Liver (tissue), 9 donors: ENCODE results near the gene CCDC40. TPM values are rescaled to one million over a fixed set of nuclear protein-coding genes. Genes with fewer than 3 reads are reported as not detected.

ENCODE experiments used
- DNase-seq: peaks from one replicate; pipeline ENCODE4 v3.0.0-alpha.2; 2017; ENCODE audit warnings: low spot score
- H3K27ac ChIP-seq, 2 donors: one replicate each; pipeline ENCODE4 v1.7.0; 2013; ENCODE audit warnings: inconsistent platforms in 2 of 2, low read length in 2 of 2, control low read depth in 1 of 2, low read depth in 1 of 2, mild to moderate bottlenecking in 1 of 2
- H3K27me3 ChIP-seq, 4 donors: one replicate each; pipeline versions ENCODE4 v1.6.1 to v1.7.0; 2013; ENCODE audit warnings: low read length in 3 of 4, inconsistent platforms in 1 of 4, mild to moderate bottlenecking in 1 of 4, moderate library complexity in 1 of 4; ENCODE audit not compliant: control insufficient read depth in 4 of 4, insufficient read depth in 4 of 4
- H3K36me3 ChIP-seq, 4 donors: one replicate each; pipeline versions ENCODE4 v1.6.1 to v1.7.0; 2013; ENCODE audit warnings: low read length in 3 of 4, mild to moderate bottlenecking in 3 of 4, low read depth in 1 of 4, moderate library complexity in 1 of 4; ENCODE audit not compliant: control insufficient read depth in 4 of 4, insufficient read depth in 3 of 4
- H3K4me1 ChIP-seq, 4 donors: one replicate each; pipeline versions ENCODE4 v1.6.1 to v1.7.0; 2013; ENCODE audit warnings: low read length in 3 of 4, mild to moderate bottlenecking in 3 of 4, moderate library complexity in 1 of 4; ENCODE audit not compliant: control insufficient read depth in 4 of 4, insufficient read depth in 4 of 4
- H3K4me3 ChIP-seq, 3 donors: one replicate each; pipeline versions ENCODE4 v1.6.1 to v1.7.0; 2013; ENCODE audit warnings: low read length in 3 of 3, control low read depth in 1 of 3, low read depth in 1 of 3, mild to moderate bottlenecking in 1 of 3
- H3K9ac ChIP-seq, 2 donors: one replicate each; pipeline ENCODE4 v1.7.0; 2013; ENCODE audit warnings: low read length in 2 of 2, mild to moderate bottlenecking in 2 of 2, moderate library complexity in 2 of 2, control low read depth in 1 of 2, low read depth in 1 of 2
- H3K9me3 ChIP-seq, 4 donors: one replicate each; pipeline versions ENCODE4 v1.6.1 to v1.7.0; 2013; ENCODE audit warnings: low read length in 3 of 4; ENCODE audit not compliant: control insufficient read depth in 4 of 4
- ATF3 ChIP-seq: IDR thresholded peaks from 2 replicates; pipeline ENCODE4 v1.6.1; 2016; ENCODE audit warnings: antibody characterized with exemption
- CTCF ChIP-seq: fragments of 150-350 bp; IDR thresholded peaks from 2 replicates; pipeline ENCODE4 v1.5.1; 2017; ENCODE audit warnings: improper control_type of control experiment, low read depth, low read length; ENCODE audit not compliant: missing input control
- EGR1 ChIP-seq, 2 donors: IDR thresholded peaks; 2 replicates each; pipeline ENCODE4 v1.6.1; 2016 to 2018; ENCODE audit warnings: antibody characterized with exemption in 2 of 2, low read depth in 2 of 2
- FOXA1 ChIP-seq: IDR thresholded peaks from 2 replicates; pipeline ENCODE4 v1.6.1; 2016; ENCODE audit warnings: antibody characterized with exemption
- GABPA ChIP-seq, 2 donors: IDR thresholded peaks in 1 of 2; conservative IDR thresholded peaks in 1 of 2; 2 replicates each; pipeline ENCODE4 v1.6.1; 2016; ENCODE audit warnings: antibody characterized with exemption in 2 of 2, mild to moderate bottlenecking in 1 of 2, moderate library complexity in 1 of 2
- HNF4A ChIP-seq, 2 donors: conservative IDR thresholded peaks; 2 replicates each; pipeline ENCODE4 v1.6.1; 2016; ENCODE audit warnings: antibody characterized with exemption in 2 of 2, mild to moderate bottlenecking in 2 of 2
- HNF4G ChIP-seq: IDR thresholded peaks from 2 replicates; pipeline ENCODE4 v1.6.1; 2016; ENCODE audit warnings: antibody characterized with exemption
- JUND ChIP-seq, 2 donors: IDR thresholded peaks; 2 replicates each; pipeline ENCODE4 v1.6.1; 2016; ENCODE audit warnings: antibody characterized with exemption in 2 of 2
- MAX ChIP-seq: IDR thresholded peaks from 2 replicates; pipeline ENCODE4 v1.6.1; 2016; ENCODE audit warnings: antibody characterized with exemption
- NR2F2 ChIP-seq: IDR thresholded peaks from 2 replicates; pipeline ENCODE4 v1.6.1; 2016; ENCODE audit warnings: antibody characterized with exemption
- RAD21 ChIP-seq, 2 donors: IDR thresholded peaks; 2 replicates each; pipeline ENCODE4 v1.6.1; 2016; ENCODE audit warnings: antibody characterized with exemption in 2 of 2, mild to moderate bottlenecking in 2 of 2
- REST ChIP-seq: IDR thresholded peaks from 2 replicates; pipeline ENCODE4 v1.6.1; 2016; ENCODE audit warnings: antibody characterized with exemption, mild to moderate bottlenecking
- RXRA ChIP-seq, 2 donors: IDR thresholded peaks; 2 replicates each; pipeline ENCODE4 v1.6.1; 2017 to 2018; ENCODE audit warnings: antibody characterized with exemption in 2 of 2, mild to moderate bottlenecking in 1 of 2
- SP1 ChIP-seq: IDR thresholded peaks from 2 replicates; pipeline ENCODE4 v1.6.1; 2018; ENCODE audit warnings: antibody characterized with exemption, mild to moderate bottlenecking
- TAF1 ChIP-seq: conservative IDR thresholded peaks from 2 replicates; pipeline ENCODE4 v1.6.1; 2016; ENCODE audit warnings: antibody characterized with exemption, mild to moderate bottlenecking
- ZBTB33 ChIP-seq: IDR thresholded peaks from 2 replicates; pipeline ENCODE4 v1.6.1; 2016; ENCODE audit warnings: antibody characterized with exemption
- WGBS: extraction: QIAGEN DNeasy Blood & Tissue Kit; methylation state at CpG from one replicate; pipeline ENCODE4 v1.1.7; 2013; 5-methylcytosine and 5-hydroxymethylcytosine counted together
- polyA plus RNA-seq, 2 donors: library from polyadenylated mRNA; stranded (reverse) in 1 of 2; unstranded in 1 of 2; fragments of 200-250 nt in 1 of 2; fragments of >200 nt in 1 of 2; fragmentation: Nextera tagmentation in 1 of 2; extraction: Ambion mirVana in 1 of 2; gene quantifications; one replicate each; pipeline versions ENCODE4 v1.2.1 to v1.2.3, GENCODE V29; 2013 to 2015
- total RNA-seq, 2 donors: library from RNA; depleted of rRNA; stranded (reverse); fragments of >200 nt; gene quantifications; one replicate each; pipeline ENCODE4 v1.2.3, GENCODE V29; 2014
- donor health status: healthy.
- donor health status: healthy.
- donor health status: healthy.
- donor health status: healthy.
- donor health status: healthy.

CCDC40 gene
- total and polyA plus RNA-seq, 4 donors = 0.60 to 3.0 (median 1.4) TPM

GRCh38 chr17:80091376-80091775 lies 54.9 kb downstream of the CCDC40 start:
- Histone ChIP-seq H3K9ac (no peak overlapping the region), H3K4me3 (no peak overlapping the region), H3K9me3 (no peaks in the 10 kb centered on the region), H3K4me1 (no peaks in the 10 kb centered on the region), H3K27me3 (no peaks in the 10 kb centered on the region), H3K36me3 (no peaks in the 10 kb centered on the region), H3K27ac (no peak overlapping the region)
- no peak for DNase-seq
- 93% methylated on average over 4 of the region's 4 CpGs for WGBS
- TF ChIP-seq CTCF (no peak), ATF3 (no peak), HNF4A (conservative IDR thresholded peaks at IDR 0.05) (no peak)

GRCh38 chr17:80092959-80093358 lies 56.5 kb downstream of the CCDC40 start:
- no peaks in the 10 kb centered on the region for H3K27me3 ChIP-seq
- no peaks in the 10 kb centered on the region for H3K4me1 ChIP-seq
- peak; percentile 7 for TF ChIP-seq SP1
- no peak for TF ChIP-seq JUND (IDR thresholded peaks at IDR 0.05)
- H3K9ac ChIP-seq = no peak overlapping the region
- no peaks in the 10 kb centered on the region for H3K36me3 ChIP-seq
- H3K27ac ChIP-seq = peak overlapping the region in 1 of 2 donors; percentile 9
- DNase-seq = no peak
- 68% methylated on average over 8 of the region's 8 CpGs for WGBS
- no peaks in the 10 kb centered on the region for H3K9me3 ChIP-seq
- no peak overlapping the region for H3K4me3 ChIP-seq

GRCh38 chr17:80095038-80095843 lies 58.8 kb downstream of the CCDC40 start:
- no peaks in the 10 kb centered on the region for H3K36me3 ChIP-seq
- no peak overlapping the region for H3K27ac ChIP-seq
- H3K9me3 ChIP-seq = no peaks in the 10 kb centered on the region
- WGBS = 90% methylated on average over 37 of the region's 37 CpGs
- no peaks in the 10 kb centered on the region for H3K27me3 ChIP-seq
- H3K9ac ChIP-seq = no peak overlapping the region
- no peak for TF ChIP-seq GABPA (IDR thresholded peaks at IDR 0.05 in 1 of 2, conservative IDR thresholded peaks at IDR 0.05 in 1 of 2)
- no peak for TF ChIP-seq CTCF
- no peak for TF ChIP-seq RXRA (IDR thresholded peaks at IDR 0.05)
- TF ChIP-seq REST = no peak
- no peak for TF ChIP-seq SP1
- TF ChIP-seq MAX = no peak
- no peak for TF ChIP-seq RAD21 (IDR thresholded peaks at IDR 0.05)
- TF ChIP-seq ZBTB33 = no peak
- TF ChIP-seq TAF1 = no peak
- TF ChIP-seq NR2F2 = no peak
- TF ChIP-seq EGR1 (IDR thresholded peaks at IDR 0.05; ENCODE audit: low read depth in 2 of 2) = no peak
- TF ChIP-seq FOXA1 = no peak
- no peak for TF ChIP-seq HNF4A (conservative IDR thresholded peaks at IDR 0.05)
- no peak for TF ChIP-seq HNF4G
- DNase-seq = no peak
- no peak overlapping the region for H3K4me3 ChIP-seq
- no peaks in the 10 kb centered on the region for H3K4me1 ChIP-seq
